K562 (cell line): ENCODE measurements around the gene GMPR2. TPM values are rescaled to one million over a fixed set of nuclear protein-coding genes. Genes with fewer than 3 reads are reported as not detected.

ENCODE experiments used
- CBFB ChIP-seq: sonication (generic); formaldehyde crosslinking; IDR thresholded peaks from 2 replicates; pipeline ENCODE4 v1.4.0; 2020; ENCODE audit warnings: mild to moderate bottlenecking, missing genetic modification reagents
- CBX3 ChIP-seq, 2 experiments: IDR thresholded peaks; 1 replicate in 1 of 2; 2 replicates in 1 of 2; pipeline ENCODE4 v1.6.1; 2012; ENCODE audit warnings: inconsistent platforms in 2 of 2, low read length in 2 of 2, borderline replicate concordance in 1 of 2, control low read depth in 1 of 2
- CHAMP1 ChIP-seq: fragments of 450-650 bp; IDR thresholded peaks from 2 replicates; pipeline ENCODE4 v1.6.1; 2016; ENCODE audit warnings: mild to moderate bottlenecking
- E2F5 ChIP-seq: sonication (generic); formaldehyde crosslinking; IDR thresholded peaks from 2 replicates; pipeline ENCODE4 v1.8.0; 2022; ENCODE audit warnings: mild to moderate bottlenecking, missing genetic modification reagents
- E2F6 ChIP-seq, 2 experiments: IDR thresholded peaks; 2 replicates each; pipeline ENCODE4 v1.6.1; 2011; ENCODE audit warnings: borderline replicate concordance in 1 of 2, control low read depth in 1 of 2, low read depth in 1 of 2, low read length in 1 of 2, mild to moderate bottlenecking in 1 of 2, mixed read lengths in 1 of 2, moderate library complexity in 1 of 2; ENCODE audit not compliant: insufficient read depth in 1 of 2, insufficient read length in 1 of 2, poor library complexity in 1 of 2, severe bottlenecking in 1 of 2; ENCODE audit errors: extremely low read depth in 1 of 2
- MEIS2 ChIP-seq: fragments of 450-650 bp; IDR thresholded peaks from 2 replicates; pipeline ENCODE4 v1.6.1; 2014; ENCODE audit warnings: mild to moderate bottlenecking; ENCODE audit not compliant: partially characterized antibody
- MTA1 ChIP-seq: fragments of 450-650 bp; IDR thresholded peaks from 2 replicates; pipeline ENCODE4 v1.6.1; 2017; ENCODE audit warnings: borderline replicate concordance
- RB1 ChIP-seq: fragments of 450-650 bp; IDR thresholded peaks from 2 replicates; pipeline ENCODE4 v1.6.1; 2017; ENCODE audit warnings: low read depth, mild to moderate bottlenecking
- SAFB ChIP-seq: fragments of 200-400 bp; formaldehyde crosslinking; IDR thresholded peaks from 2 replicates; pipeline ENCODE4 v1.6.1; 2017; ENCODE audit warnings: low read depth, low read length, borderline replicate concordance
- SMARCB1 ChIP-seq: IDR thresholded peaks from 2 replicates; pipeline ENCODE4 v1.6.1; 2011; ENCODE audit warnings: improper control_type of control experiment, low read depth; ENCODE audit not compliant: insufficient read length
- SMC3 ChIP-seq: conservative IDR thresholded peaks from 2 replicates; pipeline ENCODE4 v1.6.1; 2011; ENCODE audit warnings: low read depth, low read length, improper control_type of control experiment; ENCODE audit not compliant: insufficient read depth
- TAF7 ChIP-seq: fragments of 450-650 bp; IDR thresholded peaks from 2 replicates; pipeline ENCODE4 v1.6.1; 2016; ENCODE audit warnings: missing genetic modification characterization, missing compliant biosample characterization
- TAL1 ChIP-seq: fragments of 450-650 bp; IDR thresholded peaks from 2 replicates; pipeline ENCODE4 v1.6.1; 2016; ENCODE audit warnings: mild to moderate bottlenecking
- TCF15 ChIP-seq: fragments of 250-450 bp; sonication (Bioruptor Pico); IDR thresholded peaks from 2 replicates; pipeline ENCODE4 v1.8.0; 2022; ENCODE audit warnings: moderate library complexity, mild to moderate bottlenecking, inconsistent platforms
- ZKSCAN3 ChIP-seq: fragments of 250-450 bp; sonication (Bioruptor Pico); IDR thresholded peaks from 2 replicates; pipeline ENCODE4 v1.4.0; 2020
- ZNF253 ChIP-seq: fragments of 250-450 bp; sonication (Bioruptor Pico); conservative IDR thresholded peaks from 2 replicates; pipeline ENCODE4 v1.6.1; 2021; ENCODE audit warnings: mild to moderate bottlenecking
- ZNF785 ChIP-seq: fragments of 250-450 bp; sonication (Bioruptor Pico); IDR thresholded peaks from 2 replicates; pipeline ENCODE4 v1.4.0; 2020; ENCODE audit warnings: mild to moderate bottlenecking
- ZSCAN32 ChIP-seq: fragments of 450-650 bp; formaldehyde crosslinking; IDR thresholded peaks from 2 replicates; pipeline ENCODE4 v1.4.0; 2020; ENCODE audit warnings: mild to moderate bottlenecking, moderate library complexity
- polyA plus RNA-seq, 8 experiments: library from polyadenylated mRNA; depleted of rRNA in 4 of 8; stranded (reverse) in 5 of 8; unstranded in 3 of 8; fragments of >200 nt; fragmentation: Nextera tagmentation in 2 of 8; fragmentation: Illumina TruSeq in 1 of 8; extraction: Ambion mirVana in 2 of 8; extraction: Trizol in 1 of 8; gene quantifications; 2 replicates each; pipeline versions ENCODE4 v1.2.1 to v1.2.3, GENCODE V29; 2011 to 2014; ENCODE audit warnings: inconsistent platforms in 1 of 8, missing spikeins in 1 of 8
- total RNA-seq, 7 experiments: library from RNA; depleted of rRNA in 6 of 7; stranded (reverse); fragments of >200 nt in 6 of 7; fragmentation: Illumina TruSeq in 2 of 7; extraction: Trizol in 2 of 7; gene quantifications; 2 replicates each; pipeline versions ENCODE4 v1.2.1 to v1.2.3, GENCODE V29; 2011 to 2021; ENCODE audit warnings: low replicate concordance in 1 of 7
- TF ChIP-seq, protein P1 (sequence below): fragments of 250-450 bp; sonication (Bioruptor Pico); IDR thresholded peaks from 2 replicates; pipeline ENCODE4 v1.8.0; 2021; ENCODE audit warnings: borderline replicate concordance, mild to moderate bottlenecking, moderate library complexity; ENCODE audit not compliant: poor library complexity, severe bottlenecking
- TF ChIP-seq, protein P2 (sequence below): IDR thresholded peaks from 2 replicates; pipeline ENCODE4 v1.6.1; 2012; ENCODE audit warnings: low read depth, low read length, improper control_type of control experiment, borderline replicate concordance

The GMPR2 gene
- total and polyA plus RNA-seq, 9 of the 15 experiments (the other 6 are each of a cell fraction or from before 2014, with no cell fraction given), result 26.4 to 67.4 (median 36.3) TPM

DNA sequence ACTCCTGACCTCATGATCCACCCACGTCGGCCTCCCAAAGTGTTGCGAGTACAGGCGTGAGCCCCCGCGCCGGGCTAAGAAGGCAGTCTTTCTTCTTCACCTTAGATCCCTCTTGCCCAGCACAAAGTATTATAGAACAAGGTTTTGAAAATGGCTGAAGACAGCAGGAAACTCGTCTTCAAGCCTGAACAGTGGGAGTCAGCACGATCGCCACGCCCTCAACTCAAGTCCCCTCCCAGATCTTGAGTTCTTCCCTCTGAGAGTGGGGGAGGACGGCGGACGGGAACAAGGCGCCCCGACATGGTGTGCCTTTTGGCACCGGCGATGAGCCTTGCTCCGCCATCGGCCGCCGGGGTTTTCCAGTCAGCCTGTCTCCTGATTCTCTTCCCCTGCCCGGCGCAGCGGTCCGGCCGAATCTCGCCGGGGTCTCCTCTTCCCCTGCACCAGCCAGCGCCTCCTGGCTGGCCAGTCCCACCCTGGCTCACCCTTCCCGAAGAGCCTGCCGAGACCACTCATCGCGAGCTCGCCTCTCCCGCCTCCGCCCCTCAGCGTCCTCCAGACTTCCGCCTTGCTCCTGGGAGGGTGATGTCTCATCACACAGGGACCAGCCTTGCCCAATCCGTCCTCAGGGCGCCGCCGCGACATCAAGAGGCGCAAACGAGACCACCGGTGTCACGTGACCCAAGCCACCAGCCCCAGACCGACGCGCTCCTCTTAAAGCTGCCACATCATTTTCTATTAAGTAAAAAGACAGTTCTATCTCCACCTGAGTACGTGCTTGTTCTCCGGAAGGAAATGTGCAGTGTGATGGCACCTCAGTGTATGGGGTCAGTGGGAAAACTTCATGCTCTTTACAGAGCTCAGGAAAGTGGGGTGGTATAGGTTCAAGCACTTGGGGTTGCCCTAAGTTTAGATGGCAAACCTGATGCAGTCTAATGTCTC is 19.5 kb upstream of the GMPR2 start, which contains the start of gene CHMP4A (continued):
- no peak for TF ChIP-seq ZSCAN32 (CRISPR knock-in tag)
- TF ChIP-seq SMARCB1, result no peak
- no peak for TF ChIP-seq CHAMP1
- TF ChIP-seq, protein P1, sequence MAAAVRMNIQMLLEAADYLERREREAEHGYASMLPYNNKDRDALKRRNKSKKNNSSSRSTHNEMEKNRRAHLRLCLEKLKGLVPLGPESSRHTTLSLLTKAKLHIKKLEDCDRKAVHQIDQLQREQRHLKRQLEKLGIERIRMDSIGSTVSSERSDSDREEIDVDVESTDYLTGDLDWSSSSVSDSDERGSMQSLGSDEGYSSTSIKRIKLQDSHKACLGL (CRISPR knock-in tag), result no peak
- TF ChIP-seq MEIS2, result no peak
- TF ChIP-seq, protein P2, sequence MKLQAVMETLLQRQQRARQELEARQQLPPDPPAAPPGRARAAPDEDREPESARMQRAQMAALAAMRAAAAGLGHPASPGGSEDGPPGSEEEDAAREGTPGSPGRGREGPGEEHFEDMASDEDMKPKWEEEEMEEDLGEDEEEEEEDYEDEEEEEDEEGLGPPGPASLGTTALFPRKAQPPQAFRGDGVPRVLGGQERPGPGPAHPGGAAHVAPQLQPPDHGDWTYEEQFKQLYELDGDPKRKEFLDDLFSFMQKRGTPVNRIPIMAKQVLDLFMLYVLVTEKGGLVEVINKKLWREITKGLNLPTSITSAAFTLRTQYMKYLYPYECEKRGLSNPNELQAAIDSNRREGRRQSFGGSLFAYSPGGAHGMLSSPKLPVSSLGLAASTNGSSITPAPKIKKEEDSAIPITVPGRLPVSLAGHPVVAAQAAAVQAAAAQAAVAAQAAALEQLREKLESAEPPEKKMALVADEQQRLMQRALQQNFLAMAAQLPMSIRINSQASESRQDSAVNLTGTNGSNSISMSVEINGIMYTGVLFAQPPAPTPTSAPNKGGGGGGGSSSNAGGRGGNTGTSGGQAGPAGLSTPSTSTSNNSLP, result no peak
- no peak for TF ChIP-seq CBFB (CRISPR knock-in tag)
- TF ChIP-seq CBX3 (IDR thresholded peaks at IDR 0.05; ENCODE audit: borderline replicate concordance in 1 of 2, low read length in 2 of 2), result no peak
- TF ChIP-seq TAF7 (tag), result no peak
- TF ChIP-seq E2F6 (IDR thresholded peaks at IDR 0.05; ENCODE audit: borderline replicate concordance in 1 of 2, extremely low read depth in 1 of 2, insufficient read depth in 1 of 2, insufficient read length in 1 of 2, low read depth in 1 of 2, low read length in 1 of 2, poor library complexity in 1 of 2, severe bottlenecking in 1 of 2), result peak; percentile 14 to 53
- TF ChIP-seq SMC3, result peak; percentile 8; the same call in 1 of the 2 replicates
- TF ChIP-seq TCF15 (CRISPR knock-in tag), result no peak
- TF ChIP-seq ZKSCAN3, result no peak
- TF ChIP-seq ZNF253 (CRISPR knock-in tag), result no peak
- TF ChIP-seq E2F5 (CRISPR knock-in tag), result no peak
- TF ChIP-seq ZNF785, result no peak
- TF ChIP-seq RB1, result peak; percentile 37
- no peak for TF ChIP-seq SAFB
- TF ChIP-seq TAL1, result no peak
- TF ChIP-seq MTA1, result peak; percentile 98
